ENCODE measurements around the gene SASH1. TPM values are rescaled to one million over a fixed set of nuclear protein-coding genes. Genes with fewer than 3 reads are reported as not detected.

Gene SASH1
- 108 TPM for total RNA-seq
- long read RNA-seq, full-length matches to known transcripts = 45 of 169 reads
- long read RNA-seq, partial matches to known transcripts = 103 of 169 reads
- long read RNA-seq, other reads (novel, unspliced or antisense) = 21 of 169 reads

- H3K9me3 ChIP-seq = no peaks in the 10 kb centered on the region
- no peaks in the 10 kb centered on the region for H3K36me3 ChIP-seq
- intact Hi-C loops (cut with DNase I) = no loop called here
- H3K27ac ChIP-seq = peak within 1 kb of the TSS; percentile 96
- no peak for TF ChIP-seq CTCF (IDR thresholded peaks at IDR 0.05)
- DNase-seq = peak; percentile 83
- peak within 1 kb of the TSS; percentile 71 for H3K4me3 ChIP-seq
- ATAC-seq = peak; percentile 85
- H3K27me3 ChIP-seq = no peaks in the 10 kb centered on the region
- peaks cover 22% of the 10 kb centered on the region for H3K4me1 ChIP-seq
These were observed at the start of gene SASH1 for GRCh38 chr6:148342350-148343046. TSS of gene SASH1 (plus strand) at chr6:148342838. CDS start at chr6:148343068, 230 bp downstream.

- Histone ChIP-seq H3K27ac (no peak overlapping the region), H3K9me3 (no peaks in the 10 kb centered on the region), H3K4me3 (no peak overlapping the region), H3K27me3 (no peaks in the 10 kb centered on the region), H3K36me3 (no peaks in the 10 kb centered on the region), H3K4me1 (peaks cover 8% of the 10 kb centered on the region)
- no peak for TF ChIP-seq CTCF (IDR thresholded peaks at IDR 0.05)
- ATAC-seq (peak; percentile 51), DNase-seq (no peak)
- intact Hi-C loops (cut with DNase I) = no loop called here
These were observed 49.2 kb upstream of the SASH1 start for GRCh38 chr6:148293181-148293995.

- ATAC-seq (no peak), DNase-seq (no peak)
- H3K27ac ChIP-seq = no peak overlapping the region
- no peaks in the 10 kb centered on the region for H3K36me3 ChIP-seq
- H3K4me3 ChIP-seq = no peak overlapping the region
- TF ChIP-seq CTCF (IDR thresholded peaks at IDR 0.05) = no peak
- H3K27me3 ChIP-seq = no peaks in the 10 kb centered on the region
- intact Hi-C loops (cut with DNase I) = no loop called here
- H3K4me1 ChIP-seq = peaks cover 8% of the 10 kb centered on the region
- no peaks in the 10 kb centered on the region for H3K9me3 ChIP-seq
These were observed 48.6 kb upstream of the SASH1 start for GRCh38 chr6:148294059-148294458.

DNA sequence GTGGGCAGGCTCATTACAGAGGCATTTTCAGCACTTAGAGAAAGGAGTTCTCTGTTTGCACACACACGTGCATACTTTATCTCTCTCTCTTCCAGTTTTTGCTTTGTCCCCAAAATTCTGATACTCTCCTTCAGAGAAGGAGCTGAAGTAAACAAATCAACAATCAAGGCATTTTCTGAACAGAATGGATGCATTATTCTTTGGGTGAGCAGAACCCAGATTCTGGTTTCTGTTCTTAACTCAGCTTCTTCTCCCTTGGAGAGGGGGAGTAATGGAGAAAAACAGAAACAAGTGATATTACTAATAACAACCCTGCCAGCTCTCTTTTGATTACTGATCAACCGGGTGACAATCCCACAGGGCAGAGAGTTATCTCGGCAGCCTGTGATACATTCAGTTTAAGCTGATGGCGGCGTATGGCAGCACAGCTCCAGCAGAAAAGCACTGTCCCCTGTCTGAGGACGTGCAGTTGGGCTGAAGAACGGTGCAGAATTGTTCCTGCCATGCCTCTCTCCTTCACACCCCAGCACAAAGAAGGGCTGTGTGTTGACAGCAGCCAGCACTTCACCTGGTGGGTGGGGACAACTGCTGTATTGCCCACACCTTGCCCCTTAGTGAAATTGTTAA, 47.3 kb upstream of the SASH1 start:
- H3K4me3 ChIP-seq = no peak overlapping the region
- H3K4me1 ChIP-seq = peaks cover 8% of the 10 kb centered on the region
- intact Hi-C loops (cut with DNase I) = no loop called here
- no peaks in the 10 kb centered on the region for H3K27me3 ChIP-seq
- H3K27ac ChIP-seq = no peak overlapping the region
- no peak for ATAC-seq
- no peaks in the 10 kb centered on the region for H3K9me3 ChIP-seq
- no peak for TF ChIP-seq CTCF (IDR thresholded peaks at IDR 0.05)
- no peaks in the 10 kb centered on the region for H3K36me3 ChIP-seq
- no peak for DNase-seq

DNA sequence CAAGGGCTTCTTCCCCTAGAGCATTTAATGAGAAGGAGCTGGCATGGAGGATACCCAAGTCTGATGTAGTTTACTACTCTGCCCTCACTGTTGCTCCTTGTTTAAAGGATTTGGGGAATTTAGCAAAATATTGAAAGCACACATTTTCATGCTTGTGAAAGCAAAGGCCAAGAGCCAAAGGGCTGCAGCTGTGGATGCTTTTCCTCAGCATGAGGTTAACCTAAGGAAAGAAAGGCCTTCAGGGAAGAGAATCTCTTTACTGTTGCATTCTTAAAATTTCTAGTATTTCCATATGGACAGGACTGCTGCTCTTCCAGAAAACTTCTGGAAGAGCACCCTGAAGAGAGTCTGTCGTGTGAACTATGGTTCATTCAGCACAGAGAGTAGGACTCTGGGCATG, 45.9 kb upstream of the SASH1 start:
- peaks cover 7% of the 10 kb centered on the region for H3K4me1 ChIP-seq
- no peak overlapping the region for H3K4me3 ChIP-seq
- ATAC-seq (no peak), DNase-seq (no peak)
- no peak for TF ChIP-seq CTCF (IDR thresholded peaks at IDR 0.05)
- no peaks in the 10 kb centered on the region for H3K36me3 ChIP-seq
- no peak overlapping the region for H3K27ac ChIP-seq
- intact Hi-C loops (cut with DNase I) = no loop called here
- H3K27me3 ChIP-seq = no peaks in the 10 kb centered on the region
- no peaks in the 10 kb centered on the region for H3K9me3 ChIP-seq

All from upper lobe of right lung (tissue), 1 donor.